ENCODE measurements around the gene OPA1.

DNA sequence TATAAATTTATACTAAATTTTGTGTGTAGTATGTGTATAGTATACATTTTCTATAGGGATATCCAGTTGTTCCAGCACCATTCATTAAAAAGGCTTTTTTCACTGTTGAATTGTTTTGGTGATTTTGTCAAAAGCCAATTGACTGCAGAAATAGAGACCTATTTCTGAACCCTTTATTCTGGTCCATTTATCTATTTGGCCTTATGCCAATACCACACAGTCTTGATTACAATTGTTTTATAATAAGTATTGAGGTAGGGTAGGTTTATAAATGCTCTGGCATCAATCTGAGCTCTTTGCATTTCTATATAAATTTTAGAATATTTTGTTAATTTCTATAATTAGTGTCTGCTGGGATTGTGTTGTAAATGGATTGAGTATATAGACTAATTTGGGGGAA, 6.5 kb upstream of the OPA1 start:
- TF ChIP-seq, protein P1, sequence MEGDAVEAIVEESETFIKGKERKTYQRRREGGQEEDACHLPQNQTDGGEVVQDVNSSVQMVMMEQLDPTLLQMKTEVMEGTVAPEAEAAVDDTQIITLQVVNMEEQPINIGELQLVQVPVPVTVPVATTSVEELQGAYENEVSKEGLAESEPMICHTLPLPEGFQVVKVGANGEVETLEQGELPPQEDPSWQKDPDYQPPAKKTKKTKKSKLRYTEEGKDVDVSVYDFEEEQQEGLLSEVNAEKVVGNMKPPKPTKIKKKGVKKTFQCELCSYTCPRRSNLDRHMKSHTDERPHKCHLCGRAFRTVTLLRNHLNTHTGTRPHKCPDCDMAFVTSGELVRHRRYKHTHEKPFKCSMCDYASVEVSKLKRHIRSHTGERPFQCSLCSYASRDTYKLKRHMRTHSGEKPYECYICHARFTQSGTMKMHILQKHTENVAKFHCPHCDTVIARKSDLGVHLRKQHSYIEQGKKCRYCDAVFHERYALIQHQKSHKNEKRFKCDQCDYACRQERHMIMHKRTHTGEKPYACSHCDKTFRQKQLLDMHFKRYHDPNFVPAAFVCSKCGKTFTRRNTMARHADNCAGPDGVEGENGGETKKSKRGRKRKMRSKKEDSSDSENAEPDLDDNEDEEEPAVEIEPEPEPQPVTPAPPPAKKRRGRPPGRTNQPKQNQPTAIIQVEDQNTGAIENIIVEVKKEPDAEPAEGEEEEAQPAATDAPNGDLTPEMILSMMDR (IDR thresholded peaks at IDR 0.05): no peak
- TF ChIP-seq ZFX (IDR thresholded peaks at IDR 0.05; ENCODE audit: borderline replicate concordance): no peak

All from 22Rv1 (cell line).